ENCODE measurements around the gene CFD. TPM values are rescaled to one million over a fixed set of nuclear protein-coding genes. Genes with fewer than 3 reads are reported as not detected.

The CFD gene
- total RNA-seq, 1 experiment from 2014 or later: 1.9 TPM

DNA sequence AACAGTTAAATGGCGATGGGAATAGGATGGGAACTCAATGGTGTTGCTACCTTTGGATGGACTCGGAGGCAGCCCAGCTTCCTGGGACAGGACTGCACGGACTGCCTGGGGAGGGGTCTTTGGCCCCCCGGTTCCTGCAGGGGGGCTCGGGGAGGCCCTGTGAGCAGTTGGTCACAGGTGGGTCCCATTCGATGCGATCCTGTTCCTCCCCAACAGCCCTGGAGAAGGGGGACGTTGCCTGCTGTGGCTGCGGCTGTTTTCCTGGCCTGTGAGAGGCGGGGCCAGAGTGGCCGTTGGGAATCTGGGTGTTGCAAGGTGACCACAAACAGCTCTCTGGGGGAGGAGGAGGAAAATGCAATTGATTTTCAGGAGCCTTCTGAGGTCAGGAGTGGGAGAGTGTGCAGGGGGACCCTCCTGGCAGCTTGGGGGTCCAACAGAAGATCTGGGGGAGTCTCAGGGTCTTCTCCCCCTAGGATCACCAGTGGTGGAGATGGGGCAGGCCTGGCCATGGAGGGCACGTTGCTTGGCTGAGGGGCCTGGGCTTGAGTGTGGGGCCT is 35.8 kb upstream of the CFD start:
- Histone ChIP-seq H3K23me2 (ENCODE audit: insufficient read length, low read depth, low read length, poor library complexity, severe bottlenecking) (no peaks in the 10 kb centered on the region), H3T11ph (ENCODE audit: low read length) (no peak overlapping the region), H3K4ac (ENCODE audit: low read depth, low read length) (no peak overlapping the region), H3K14ac (ENCODE audit: insufficient read depth, low read length) (no peak overlapping the region), H3K79me1 (ENCODE audit: insufficient read depth, low read depth, low read length, poor library complexity, severe bottlenecking) (no peaks in the 10 kb centered on the region), H2BK20ac (ENCODE audit: low read depth, low read length, poor library complexity, severe bottlenecking) (no peak overlapping the region), H2BK120ac (ENCODE audit: low read depth, low read length, poor library complexity, severe bottlenecking) (no peak overlapping the region), H4K8ac (replicated peaks; ENCODE audit: insufficient read length, low read depth, low read length) (no peak overlapping the region), H3K56ac (ENCODE audit: insufficient read length, low read depth, low read length) (no peak overlapping the region), H3K4me1 (ENCODE audit: insufficient read depth, low read length) (no peaks in the 10 kb centered on the region; the same call in 1 of the 2 replicates), H4K20me1 (ENCODE audit: control insufficient read depth, insufficient read depth, insufficient read length) (no peaks in the 10 kb centered on the region), H2AK5ac (ENCODE audit: insufficient read length, low read length) (no peak overlapping the region), H2BK12ac (ENCODE audit: insufficient read length, low read depth, low read length) (no peak overlapping the region), H2AFZ (ENCODE audit: low read length) (no peak overlapping the region), H2BK5ac (ENCODE audit: insufficient read length, low read length) (no peak overlapping the region), H3K9ac (ENCODE audit: extremely low read depth, insufficient read length, low read length) (no peak overlapping the region), H4K5ac (ENCODE audit: insufficient read length, low read depth, low read length) (no peak overlapping the region), H3K27me3 (ENCODE audit: insufficient read depth, low read length) (no peaks in the 10 kb centered on the region), H3K79me2 (ENCODE audit: insufficient read depth, low read length) (no peaks in the 10 kb centered on the region), H3K9me3 (ENCODE audit: control insufficient read depth, low read depth, low read length) (no peaks in the 10 kb centered on the region), H3K27ac (ENCODE audit: insufficient read length, low read depth, low read length) (no peak overlapping the region), H4K91ac (ENCODE audit: insufficient read length, low read depth, low read length) (no peak overlapping the region), H3K23ac (ENCODE audit: insufficient read length, low read depth, low read length) (no peak overlapping the region), H2BK15ac (ENCODE audit: low read depth, low read length) (no peak overlapping the region), H3K18ac (ENCODE audit: insufficient read length, low read depth, low read length) (no peak overlapping the region), H3K4me2 (ENCODE audit: insufficient read depth, insufficient read length, low read length) (no peak overlapping the region)
- Mint-ChIP-seq H3K4me3 (peak overlapping the region; percentile 50 to 74; a peak in 2 of 5 replicates), H3K4me1 (peaks cover 7 to 11% of the 10 kb centered on the region in 2 experiments), H3K27me3 (ENCODE audit: low read depth) (peaks cover 5% of the 10 kb centered on the region), H3K27ac (peak overlapping the region in 2 of 3 experiments; percentile 20 to 89; a peak in 3 of 7 replicates), H3K36me3 (ENCODE audit: insufficient read depth in 1 of 3, low read depth in 3 of 3) (peaks cover 0 to 7% (median 6%) of the 10 kb centered on the region in 3 experiments; a peak in 4 of 7 replicates), H3K9me3 (no peaks in the 10 kb centered on the region)
- peak; percentile 43 for DNase-seq
- TF ChIP-seq, protein P1, sequence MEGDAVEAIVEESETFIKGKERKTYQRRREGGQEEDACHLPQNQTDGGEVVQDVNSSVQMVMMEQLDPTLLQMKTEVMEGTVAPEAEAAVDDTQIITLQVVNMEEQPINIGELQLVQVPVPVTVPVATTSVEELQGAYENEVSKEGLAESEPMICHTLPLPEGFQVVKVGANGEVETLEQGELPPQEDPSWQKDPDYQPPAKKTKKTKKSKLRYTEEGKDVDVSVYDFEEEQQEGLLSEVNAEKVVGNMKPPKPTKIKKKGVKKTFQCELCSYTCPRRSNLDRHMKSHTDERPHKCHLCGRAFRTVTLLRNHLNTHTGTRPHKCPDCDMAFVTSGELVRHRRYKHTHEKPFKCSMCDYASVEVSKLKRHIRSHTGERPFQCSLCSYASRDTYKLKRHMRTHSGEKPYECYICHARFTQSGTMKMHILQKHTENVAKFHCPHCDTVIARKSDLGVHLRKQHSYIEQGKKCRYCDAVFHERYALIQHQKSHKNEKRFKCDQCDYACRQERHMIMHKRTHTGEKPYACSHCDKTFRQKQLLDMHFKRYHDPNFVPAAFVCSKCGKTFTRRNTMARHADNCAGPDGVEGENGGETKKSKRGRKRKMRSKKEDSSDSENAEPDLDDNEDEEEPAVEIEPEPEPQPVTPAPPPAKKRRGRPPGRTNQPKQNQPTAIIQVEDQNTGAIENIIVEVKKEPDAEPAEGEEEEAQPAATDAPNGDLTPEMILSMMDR (conservative IDR thresholded peaks at IDR 0.05): no peak
- WGBS (ENCODE audit: extremely low coverage, insufficient read length, low lambda C conversion rate): no CpG with 5 or more reads among the region's 12 CpGs

Data from H9 (cell line).